Measurements from ENCODE around the gene ANKRD13C. TPM values are rescaled to one million over a fixed set of nuclear protein-coding genes. Genes with fewer than 3 reads are reported as not detected.

The ANKRD13C gene
- polyA plus RNA-seq, 1 of the 3 experiments (the other 2 are of a cell fraction): 5.2 TPM

DNA sequence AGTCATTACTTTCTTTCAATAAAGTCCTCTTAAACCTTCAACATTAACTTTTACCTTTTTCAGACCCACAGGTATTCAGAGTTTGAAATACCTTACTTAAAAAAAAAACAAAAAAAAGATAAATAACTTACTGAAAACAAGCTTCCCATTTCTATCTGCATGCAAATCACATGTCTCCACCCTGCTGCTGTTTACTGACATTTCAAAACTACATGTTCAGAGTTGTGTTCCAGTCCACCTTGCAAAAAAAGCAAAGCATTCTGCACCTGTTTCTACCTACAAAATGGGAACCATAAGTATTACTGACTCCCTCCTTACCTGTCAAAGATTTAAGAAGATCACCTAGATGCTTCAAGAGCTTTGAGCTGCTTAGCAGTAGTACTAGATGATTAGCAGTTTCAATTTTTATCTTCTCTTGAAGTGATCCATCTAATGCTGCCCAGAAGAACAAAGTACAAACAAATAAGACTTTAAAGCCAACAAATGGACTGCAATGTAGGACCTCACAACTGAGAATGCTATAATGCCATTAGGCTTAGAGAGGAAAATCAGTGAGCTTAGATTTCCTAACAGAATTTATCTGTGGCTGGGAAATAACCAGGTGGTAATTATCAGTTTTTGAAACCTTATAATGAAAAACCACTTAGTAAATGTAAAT lies 61.2 kb downstream of the ANKRD13C start:
- CTCF ChIA-PET: interaction anchor here (0.6 to 1.6 kb wide), 3 partner anchors 18 to 1055 kb away, joined by 3 to 4 read pairs (median 3); no protein-coding TSS in a partner anchor
- H3K4me3 ChIP-seq (ENCODE audit: low read depth in 2 of 2, low read length in 1 of 2): no peak overlapping the region
- no peaks in the 10 kb centered on the region for H3K4me1 ChIP-seq (ENCODE audit: control insufficient read depth in 1 of 2, insufficient read depth in 2 of 2, low read depth in 1 of 2, low read length in 1 of 2)
- no peak overlapping the region for H3K9ac ChIP-seq
- H3K4me2 ChIP-seq: no peak overlapping the region
- no peak overlapping the region for H3K27ac ChIP-seq (ENCODE audit: low read depth in 2 of 2, low read length in 1 of 2)
- H3K9me3 ChIP-seq: no peaks in the 10 kb centered on the region
- POLR2A ChIA-PET: no interaction called here
- H2AFZ ChIP-seq (ENCODE audit: low read depth): no peak overlapping the region
- H4K20me1 ChIP-seq (ENCODE audit: insufficient read depth): no peaks in the 10 kb centered on the region
- H3F3A ChIP-seq (replicated peaks; ENCODE audit: insufficient read depth): peaks cover 16% of the 10 kb centered on the region
- no peaks in the 10 kb centered on the region for H3K9me2 ChIP-seq
- TF ChIP-seq YY1 (IDR thresholded peaks at IDR 0.05; ENCODE audit: low read depth) (no peak), SIN3A (IDR thresholded peaks at IDR 0.05; ENCODE audit: borderline replicate concordance, low read depth, low read length) (no peak), TCF12 (IDR thresholded peaks at IDR 0.05) (no peak), TAF1 (IDR thresholded peaks at IDR 0.05; ENCODE audit: borderline replicate concordance, low read depth, low read length) (no peak), RXRA (IDR thresholded peaks at IDR 0.05; ENCODE audit: borderline replicate concordance, low read depth) (no peak), GATA2 (CRISPR knock-in tag; IDR thresholded peaks at IDR 0.05) (no peak)
- TF ChIP-seq, protein P1, sequence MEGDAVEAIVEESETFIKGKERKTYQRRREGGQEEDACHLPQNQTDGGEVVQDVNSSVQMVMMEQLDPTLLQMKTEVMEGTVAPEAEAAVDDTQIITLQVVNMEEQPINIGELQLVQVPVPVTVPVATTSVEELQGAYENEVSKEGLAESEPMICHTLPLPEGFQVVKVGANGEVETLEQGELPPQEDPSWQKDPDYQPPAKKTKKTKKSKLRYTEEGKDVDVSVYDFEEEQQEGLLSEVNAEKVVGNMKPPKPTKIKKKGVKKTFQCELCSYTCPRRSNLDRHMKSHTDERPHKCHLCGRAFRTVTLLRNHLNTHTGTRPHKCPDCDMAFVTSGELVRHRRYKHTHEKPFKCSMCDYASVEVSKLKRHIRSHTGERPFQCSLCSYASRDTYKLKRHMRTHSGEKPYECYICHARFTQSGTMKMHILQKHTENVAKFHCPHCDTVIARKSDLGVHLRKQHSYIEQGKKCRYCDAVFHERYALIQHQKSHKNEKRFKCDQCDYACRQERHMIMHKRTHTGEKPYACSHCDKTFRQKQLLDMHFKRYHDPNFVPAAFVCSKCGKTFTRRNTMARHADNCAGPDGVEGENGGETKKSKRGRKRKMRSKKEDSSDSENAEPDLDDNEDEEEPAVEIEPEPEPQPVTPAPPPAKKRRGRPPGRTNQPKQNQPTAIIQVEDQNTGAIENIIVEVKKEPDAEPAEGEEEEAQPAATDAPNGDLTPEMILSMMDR (IDR thresholded peaks at IDR 0.05): no peak
- TF ChIP-seq, protein P2, sequence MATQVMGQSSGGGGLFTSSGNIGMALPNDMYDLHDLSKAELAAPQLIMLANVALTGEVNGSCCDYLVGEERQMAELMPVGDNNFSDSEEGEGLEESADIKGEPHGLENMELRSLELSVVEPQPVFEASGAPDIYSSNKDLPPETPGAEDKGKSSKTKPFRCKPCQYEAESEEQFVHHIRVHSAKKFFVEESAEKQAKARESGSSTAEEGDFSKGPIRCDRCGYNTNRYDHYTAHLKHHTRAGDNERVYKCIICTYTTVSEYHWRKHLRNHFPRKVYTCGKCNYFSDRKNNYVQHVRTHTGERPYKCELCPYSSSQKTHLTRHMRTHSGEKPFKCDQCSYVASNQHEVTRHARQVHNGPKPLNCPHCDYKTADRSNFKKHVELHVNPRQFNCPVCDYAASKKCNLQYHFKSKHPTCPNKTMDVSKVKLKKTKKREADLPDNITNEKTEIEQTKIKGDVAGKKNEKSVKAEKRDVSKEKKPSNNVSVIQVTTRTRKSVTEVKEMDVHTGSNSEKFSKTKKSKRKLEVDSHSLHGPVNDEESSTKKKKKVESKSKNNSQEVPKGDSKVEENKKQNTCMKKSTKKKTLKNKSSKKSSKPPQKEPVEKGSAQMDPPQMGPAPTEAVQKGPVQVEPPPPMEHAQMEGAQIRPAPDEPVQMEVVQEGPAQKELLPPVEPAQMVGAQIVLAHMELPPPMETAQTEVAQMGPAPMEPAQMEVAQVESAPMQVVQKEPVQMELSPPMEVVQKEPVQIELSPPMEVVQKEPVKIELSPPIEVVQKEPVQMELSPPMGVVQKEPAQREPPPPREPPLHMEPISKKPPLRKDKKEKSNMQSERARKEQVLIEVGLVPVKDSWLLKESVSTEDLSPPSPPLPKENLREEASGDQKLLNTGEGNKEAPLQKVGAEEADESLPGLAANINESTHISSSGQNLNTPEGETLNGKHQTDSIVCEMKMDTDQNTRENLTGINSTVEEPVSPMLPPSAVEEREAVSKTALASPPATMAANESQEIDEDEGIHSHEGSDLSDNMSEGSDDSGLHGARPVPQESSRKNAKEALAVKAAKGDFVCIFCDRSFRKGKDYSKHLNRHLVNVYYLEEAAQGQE (IDR thresholded peaks at IDR 0.05; ENCODE audit: low read depth, low read length): no peak
- TF ChIP-seq, protein P3, sequence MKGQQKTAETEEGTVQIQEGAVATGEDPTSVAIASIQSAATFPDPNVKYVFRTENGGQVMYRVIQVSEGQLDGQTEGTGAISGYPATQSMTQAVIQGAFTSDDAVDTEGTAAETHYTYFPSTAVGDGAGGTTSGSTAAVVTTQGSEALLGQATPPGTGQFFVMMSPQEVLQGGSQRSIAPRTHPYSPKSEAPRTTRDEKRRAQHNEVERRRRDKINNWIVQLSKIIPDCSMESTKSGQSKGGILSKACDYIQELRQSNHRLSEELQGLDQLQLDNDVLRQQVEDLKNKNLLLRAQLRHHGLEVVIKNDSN (IDR thresholded peaks at IDR 0.05; ENCODE audit: borderline replicate concordance, low read depth): no peak
- H3K27me3 ChIP-seq (ENCODE audit: insufficient read depth): no peaks in the 10 kb centered on the region
- no peak for DNase-seq
- H3K79me2 ChIP-seq (ENCODE audit: insufficient read depth): peaks cover 3% of the 10 kb centered on the region; the same call in 1 of the 2 replicates
- H3K36me3 ChIP-seq (replicated peaks in 1 of 2; ENCODE audit: control insufficient read depth in 1 of 2, insufficient read depth in 2 of 2, low read length in 1 of 2): peaks cover 35 to 43% of the 10 kb centered on the region in 2 experiments

DNA sequence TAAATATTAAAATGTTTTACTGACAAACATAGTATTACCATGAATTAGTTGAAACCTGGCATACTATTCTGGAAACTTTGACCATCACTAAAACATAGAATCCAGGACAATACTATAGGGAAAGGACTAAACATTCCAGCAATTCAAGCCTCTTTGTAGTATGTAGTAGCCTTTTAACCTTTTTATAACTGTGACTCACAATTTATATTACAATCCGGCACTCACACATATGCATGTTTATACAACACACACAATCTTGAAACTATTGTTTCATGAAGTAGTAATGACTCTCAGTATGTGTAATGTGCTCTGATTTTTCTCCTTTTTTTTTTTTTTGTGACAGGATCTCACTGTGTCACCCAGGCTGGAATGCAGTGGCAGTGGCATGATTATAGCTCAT lies 64.3 kb downstream of the ANKRD13C start:
- ChIA-PET POLR2A (no interaction called here), CTCF (interaction anchor here (1.1 kb wide), 1 partner anchor 59 kb away, joined by 3 read pairs; no protein-coding TSS in a partner anchor)

More for the DNA sequence above, 64.3 kb downstream of the ANKRD13C start:
- H3K9me3 ChIP-seq: no peaks in the 10 kb centered on the region
- DNase-seq: no peak
- H3K79me2 ChIP-seq (ENCODE audit: insufficient read depth): peaks cover 6% of the 10 kb centered on the region; the same call in 1 of the 2 replicates
- H3K4me1 ChIP-seq (ENCODE audit: control insufficient read depth in 1 of 2, insufficient read depth in 2 of 2, low read depth in 1 of 2, low read length in 1 of 2): no peaks in the 10 kb centered on the region
- H2AFZ ChIP-seq (ENCODE audit: low read depth): no peak overlapping the region
- TF ChIP-seq MXI1 (IDR thresholded peaks at IDR 0.05; ENCODE audit: low read depth, low read length) (no peak), RXRA (IDR thresholded peaks at IDR 0.05; ENCODE audit: borderline replicate concordance, low read depth) (no peak), NRF1 (IDR thresholded peaks at IDR 0.05; ENCODE audit: low read depth, low read length) (no peak), FOXM1 (IDR thresholded peaks at IDR 0.05; ENCODE audit: low read depth) (no peak), TEAD4 (IDR thresholded peaks at IDR 0.05; ENCODE audit: borderline replicate concordance, insufficient read depth) (no peak), GABPA (IDR thresholded peaks at IDR 0.05; ENCODE audit: low read depth) (no peak), TCF12 (IDR thresholded peaks at IDR 0.05) (no peak), RFX5 (IDR thresholded peaks at IDR 0.05; ENCODE audit: low read length) (no peak), FOXJ3 (CRISPR knock-in tag; IDR thresholded peaks at IDR 0.05) (no peak), RAD21 (IDR thresholded peaks at IDR 0.05; ENCODE audit: low read length) (no peak)
- TF ChIP-seq, protein P4, sequence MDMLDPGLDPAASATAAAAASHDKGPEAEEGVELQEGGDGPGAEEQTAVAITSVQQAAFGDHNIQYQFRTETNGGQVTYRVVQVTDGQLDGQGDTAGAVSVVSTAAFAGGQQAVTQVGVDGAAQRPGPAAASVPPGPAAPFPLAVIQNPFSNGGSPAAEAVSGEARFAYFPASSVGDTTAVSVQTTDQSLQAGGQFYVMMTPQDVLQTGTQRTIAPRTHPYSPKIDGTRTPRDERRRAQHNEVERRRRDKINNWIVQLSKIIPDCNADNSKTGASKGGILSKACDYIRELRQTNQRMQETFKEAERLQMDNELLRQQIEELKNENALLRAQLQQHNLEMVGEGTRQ (IDR thresholded peaks at IDR 0.05; ENCODE audit: borderline replicate concordance, low read depth, low read length): no peak
- H3K9me2 ChIP-seq: no peaks in the 10 kb centered on the region
- no peak overlapping the region for H3K4me3 ChIP-seq (ENCODE audit: low read depth in 2 of 2, low read length in 1 of 2)
- no peak overlapping the region for H3K4me2 ChIP-seq
- no peaks in the 10 kb centered on the region for H4K20me1 ChIP-seq (ENCODE audit: insufficient read depth)
- H3K36me3 ChIP-seq (replicated peaks in 1 of 2; ENCODE audit: control insufficient read depth in 1 of 2, insufficient read depth in 2 of 2, low read length in 1 of 2): peaks cover 21 to 39% of the 10 kb centered on the region in 2 experiments
- no peak overlapping the region for H3K27ac ChIP-seq (ENCODE audit: low read depth in 2 of 2, low read length in 1 of 2)
- 83% methylated on average over 1 of the region's 1 CpG for WGBS (ENCODE audit: low lambda C conversion rate)
- no peak overlapping the region for H3K9ac ChIP-seq
- peaks cover 16% of the 10 kb centered on the region for H3F3A ChIP-seq (replicated peaks; ENCODE audit: insufficient read depth)
- no peaks in the 10 kb centered on the region for H3K27me3 ChIP-seq (ENCODE audit: insufficient read depth)
